ENCODE data around the gene ZBP1.

DNA sequence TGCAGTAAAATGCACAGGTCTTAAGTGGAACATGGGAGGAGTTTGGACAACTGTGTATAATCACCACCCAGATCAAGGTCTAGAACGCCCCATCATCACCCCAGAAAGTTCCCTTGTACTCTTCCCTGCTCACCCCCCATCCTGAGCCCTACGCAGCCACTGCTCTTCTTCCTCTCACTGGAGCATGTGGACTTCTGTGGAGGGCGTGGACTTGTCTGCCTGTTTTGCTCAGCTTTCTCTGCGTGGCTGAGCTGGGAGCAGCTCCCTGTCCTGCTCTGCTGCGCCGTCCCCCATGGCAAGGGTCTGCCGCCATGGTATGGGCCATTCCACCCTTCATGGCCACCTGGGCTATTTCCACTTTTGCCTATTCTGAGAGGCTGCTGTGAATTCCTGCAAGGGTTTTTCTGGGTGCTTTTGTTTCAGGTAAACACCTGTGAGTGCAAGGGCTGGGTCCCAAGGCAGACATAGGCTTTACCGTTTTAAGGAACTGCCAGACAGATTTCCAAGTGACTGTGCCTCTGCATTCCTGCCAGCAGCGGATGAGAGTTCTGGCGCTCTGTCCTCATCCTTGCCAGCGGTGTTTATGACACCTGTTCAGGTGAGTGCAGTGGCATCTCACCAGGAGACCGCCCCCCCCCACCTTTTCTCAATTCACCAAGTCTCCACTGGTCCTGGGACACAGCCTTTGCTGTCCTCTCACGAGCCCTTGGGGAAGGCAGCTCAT is 39.6 kb downstream of the ZBP1 start:
- TF ChIP-seq, protein P1, sequence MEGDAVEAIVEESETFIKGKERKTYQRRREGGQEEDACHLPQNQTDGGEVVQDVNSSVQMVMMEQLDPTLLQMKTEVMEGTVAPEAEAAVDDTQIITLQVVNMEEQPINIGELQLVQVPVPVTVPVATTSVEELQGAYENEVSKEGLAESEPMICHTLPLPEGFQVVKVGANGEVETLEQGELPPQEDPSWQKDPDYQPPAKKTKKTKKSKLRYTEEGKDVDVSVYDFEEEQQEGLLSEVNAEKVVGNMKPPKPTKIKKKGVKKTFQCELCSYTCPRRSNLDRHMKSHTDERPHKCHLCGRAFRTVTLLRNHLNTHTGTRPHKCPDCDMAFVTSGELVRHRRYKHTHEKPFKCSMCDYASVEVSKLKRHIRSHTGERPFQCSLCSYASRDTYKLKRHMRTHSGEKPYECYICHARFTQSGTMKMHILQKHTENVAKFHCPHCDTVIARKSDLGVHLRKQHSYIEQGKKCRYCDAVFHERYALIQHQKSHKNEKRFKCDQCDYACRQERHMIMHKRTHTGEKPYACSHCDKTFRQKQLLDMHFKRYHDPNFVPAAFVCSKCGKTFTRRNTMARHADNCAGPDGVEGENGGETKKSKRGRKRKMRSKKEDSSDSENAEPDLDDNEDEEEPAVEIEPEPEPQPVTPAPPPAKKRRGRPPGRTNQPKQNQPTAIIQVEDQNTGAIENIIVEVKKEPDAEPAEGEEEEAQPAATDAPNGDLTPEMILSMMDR (IDR thresholded peaks at IDR 0.05) = no peak
- TF ChIP-seq POLR2A (IDR thresholded peaks at IDR 0.05) = no peak
